Endodermal cell (in vitro differentiated cells): ENCODE measurements around the gene PPP2R5C. TPM values are rescaled to one million over a fixed set of nuclear protein-coding genes. Genes with fewer than 3 reads are reported as not detected.

ENCODE experiments used
- DNase-seq: peaks from one replicate; pipeline ENCODE4 v3.0.0-alpha.2; 2017
- H3K27ac ChIP-seq: 2 replicates; pipeline ENCODE4 v1.5.1; 2013; ENCODE audit warnings: mild to moderate bottlenecking, low read depth, low read length, moderate library complexity
- H3K27me3 ChIP-seq: 2 replicates; pipeline ENCODE4 v1.6.1; 2013; ENCODE audit warnings: mild to moderate bottlenecking, low read length, moderate library complexity; ENCODE audit not compliant: insufficient read depth, control insufficient read depth, poor library complexity, severe bottlenecking
- H3K36me3 ChIP-seq: 2 replicates; pipeline ENCODE4 v1.7.0; 2013; ENCODE audit warnings: mild to moderate bottlenecking, low read length, moderate library complexity; ENCODE audit not compliant: control insufficient read depth, insufficient read depth
- H3K4me1 ChIP-seq: one replicate; pipeline ENCODE4 v1.7.0; 2013; ENCODE audit warnings: low read length; ENCODE audit not compliant: control insufficient read depth, insufficient read depth
- H3K4me3 ChIP-seq: 2 replicates; pipeline ENCODE4 v1.5.1; 2013; ENCODE audit warnings: mild to moderate bottlenecking, low read length, moderate library complexity
- H3K9ac ChIP-seq: 2 replicates; pipeline ENCODE4 v1.6.1; 2013; ENCODE audit warnings: mild to moderate bottlenecking, low read length, moderate library complexity; ENCODE audit not compliant: poor library complexity, severe bottlenecking; ENCODE audit errors: extremely low read depth
- H3K9me3 ChIP-seq: 2 replicates; pipeline ENCODE4 v1.6.1; 2013; ENCODE audit warnings: mild to moderate bottlenecking, low read length, moderate library complexity; ENCODE audit not compliant: control insufficient read depth
- H3K27ac Mint-ChIP-seq: 2 replicates; pipeline ENCODE4 v1.8.0; 2020; ENCODE audit warnings: mixed read lengths
- H3K27me3 Mint-ChIP-seq: 2 replicates; pipeline ENCODE4 v1.8.0; 2021; ENCODE audit warnings: mild to moderate bottlenecking, mixed read lengths; ENCODE audit not compliant: insufficient read depth
- H3K36me3 Mint-ChIP-seq: 2 replicates; pipeline ENCODE4 v1.8.0; 2020; ENCODE audit warnings: low read depth, mixed read lengths
- H3K4me1 Mint-ChIP-seq: 2 replicates; pipeline ENCODE4 v1.8.0; 2020; ENCODE audit warnings: mixed read lengths
- H3K4me3 Mint-ChIP-seq: 2 replicates; pipeline ENCODE4 v1.8.0; 2020; ENCODE audit warnings: mild to moderate bottlenecking, moderate library complexity, mixed read lengths
- H3K9me3 Mint-ChIP-seq: 2 replicates; pipeline ENCODE4 v1.8.0; 2020; ENCODE audit warnings: mild to moderate bottlenecking, mixed read lengths
- WGBS, 2 experiments: methylation state at CpG; one replicate each; pipeline versions ENCODE4 v1.1.5 to v1.1.7; 2013; ENCODE audit warnings: missing lambda C conversion rate in 2 of 2, mixed read lengths in 1 of 2; ENCODE audit not compliant: insufficient coverage in 1 of 2, insufficient read length in 1 of 2; 5-methylcytosine and 5-hydroxymethylcytosine counted together
- total RNA-seq, 2 donors: library from RNA; stranded (reverse); fragmentation: NEBNext Ultra II Directional in 1 of 2; extraction: Animal tissue kit (Norgen Biotek cat#: 25700) in 1 of 2; gene quantifications; 2 replicates in 1 of 2; 3 replicates in 1 of 2; pipeline ENCODE4 v1.2.1, GENCODE V29; 2021
- TF ChIP-seq, protein P1 (sequence below): fragments of 200-600 bp; sonication (generic); conservative IDR thresholded peaks from 2 replicates; pipeline ENCODE4 v1.5.0; 2021; ENCODE audit warnings: antibody characterized with exemption, mild to moderate bottlenecking

Gene PPP2R5C
- total RNA-seq, 2 donors from 2014 or later: 116 to 117 TPM

GRCh38 chr14:101893759-101894158, 132.2 kb downstream of the PPP2R5C start:
- peaks cover 57% of the 10 kb centered on the region for H3K36me3 Mint-ChIP-seq

DNA sequence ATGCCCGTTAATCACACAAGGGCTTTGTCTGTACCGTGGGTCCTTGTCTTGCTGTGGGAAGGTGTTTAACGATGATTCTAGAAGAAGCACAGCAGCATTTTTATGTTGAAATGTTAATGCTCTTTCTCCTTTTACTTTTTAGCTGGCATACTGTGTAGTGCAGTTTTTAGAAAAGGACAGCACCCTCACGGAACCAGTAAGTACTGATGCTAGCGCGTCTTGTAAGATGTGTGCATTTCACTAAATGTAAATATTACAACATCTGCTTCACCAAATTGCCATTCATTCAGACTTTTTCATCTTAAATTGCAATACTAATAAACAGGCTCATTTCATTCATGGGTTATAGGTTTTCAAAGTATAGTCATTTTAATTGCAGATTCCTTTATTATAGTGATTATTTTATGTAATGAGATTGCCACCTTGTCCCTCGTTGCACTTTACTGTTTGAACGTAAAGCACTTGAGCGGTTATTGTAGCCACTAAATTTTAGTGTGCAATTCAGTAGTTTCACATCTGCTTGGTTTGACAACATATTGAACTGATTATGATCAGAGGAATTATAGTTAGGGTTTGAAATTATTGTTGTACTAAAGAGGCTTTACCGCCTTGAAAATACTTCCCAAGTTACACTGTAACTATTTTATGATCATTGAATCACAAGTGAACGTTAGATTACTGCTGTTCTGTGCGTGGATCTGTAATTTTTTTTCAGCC, 133.0 kb downstream of the PPP2R5C start:
- H3K27me3 Mint-ChIP-seq: no peaks in the 10 kb centered on the region
- H3K4me1 ChIP-seq: no peaks in the 10 kb centered on the region
- no peak overlapping the region for H3K27ac ChIP-seq
- no peak overlapping the region for H3K9ac ChIP-seq
- 88 to 90% methylated on average over 8 to 12 of the region's 12 CpGs for WGBS, 2 experiments
- no peaks in the 10 kb centered on the region for H3K9me3 Mint-ChIP-seq
- H3K27me3 ChIP-seq: no peaks in the 10 kb centered on the region
- no peaks in the 10 kb centered on the region for H3K9me3 ChIP-seq
- DNase-seq: peak; percentile 1
- H3K4me3 Mint-ChIP-seq: no peak overlapping the region
- TF ChIP-seq, protein P1, sequence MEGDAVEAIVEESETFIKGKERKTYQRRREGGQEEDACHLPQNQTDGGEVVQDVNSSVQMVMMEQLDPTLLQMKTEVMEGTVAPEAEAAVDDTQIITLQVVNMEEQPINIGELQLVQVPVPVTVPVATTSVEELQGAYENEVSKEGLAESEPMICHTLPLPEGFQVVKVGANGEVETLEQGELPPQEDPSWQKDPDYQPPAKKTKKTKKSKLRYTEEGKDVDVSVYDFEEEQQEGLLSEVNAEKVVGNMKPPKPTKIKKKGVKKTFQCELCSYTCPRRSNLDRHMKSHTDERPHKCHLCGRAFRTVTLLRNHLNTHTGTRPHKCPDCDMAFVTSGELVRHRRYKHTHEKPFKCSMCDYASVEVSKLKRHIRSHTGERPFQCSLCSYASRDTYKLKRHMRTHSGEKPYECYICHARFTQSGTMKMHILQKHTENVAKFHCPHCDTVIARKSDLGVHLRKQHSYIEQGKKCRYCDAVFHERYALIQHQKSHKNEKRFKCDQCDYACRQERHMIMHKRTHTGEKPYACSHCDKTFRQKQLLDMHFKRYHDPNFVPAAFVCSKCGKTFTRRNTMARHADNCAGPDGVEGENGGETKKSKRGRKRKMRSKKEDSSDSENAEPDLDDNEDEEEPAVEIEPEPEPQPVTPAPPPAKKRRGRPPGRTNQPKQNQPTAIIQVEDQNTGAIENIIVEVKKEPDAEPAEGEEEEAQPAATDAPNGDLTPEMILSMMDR: no peak
- H3K36me3 ChIP-seq: peaks cover 67% of the 10 kb centered on the region
- H3K27ac Mint-ChIP-seq: no peak overlapping the region
- no peaks in the 10 kb centered on the region for H3K4me1 Mint-ChIP-seq
- no peak overlapping the region for H3K4me3 ChIP-seq
- peaks cover 59% of the 10 kb centered on the region for H3K36me3 Mint-ChIP-seq

More at GRCh38 chr14:101893759-101894158, 132.2 kb downstream of the PPP2R5C start:
- no peaks in the 10 kb centered on the region for H3K27me3 ChIP-seq
- Mint-ChIP-seq H3K4me1 (no peaks in the 10 kb centered on the region), H3K4me3 (no peak overlapping the region), H3K27ac (peak overlapping the region; percentile 74), H3K27me3 (no peaks in the 10 kb centered on the region), H3K9me3 (no peaks in the 10 kb centered on the region)
- H3K4me1 ChIP-seq: no peaks in the 10 kb centered on the region
- H3K4me3 ChIP-seq: no peak overlapping the region
- H3K27ac ChIP-seq: no peak overlapping the region
- peaks cover 59% of the 10 kb centered on the region for H3K36me3 ChIP-seq
- peak; percentile 29 for DNase-seq
- no peaks in the 10 kb centered on the region for H3K9me3 ChIP-seq
- no peak overlapping the region for H3K9ac ChIP-seq
- WGBS, 2 experiments: 83 to 96% methylated on average over 1 to 3 of the region's 3 CpGs
- TF ChIP-seq, protein P1: no peak

DNA sequence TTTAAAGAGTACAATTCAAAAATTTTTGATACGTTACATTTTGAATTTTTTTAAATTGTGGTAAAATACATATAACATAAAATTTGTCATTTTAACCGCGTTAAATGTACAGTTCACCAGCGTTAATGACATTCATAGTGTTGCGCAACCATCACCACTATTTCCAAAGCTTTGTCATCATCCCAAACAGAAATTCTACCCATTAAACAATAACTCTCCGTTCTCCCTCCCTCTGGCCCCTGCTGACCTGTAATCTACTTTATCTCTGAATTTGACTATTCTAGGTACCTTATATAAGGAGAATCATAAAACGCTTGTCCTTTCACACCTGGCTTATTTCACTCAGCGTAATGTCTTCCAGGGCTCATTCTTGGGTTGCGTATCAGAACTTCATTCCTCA, 133.7 kb downstream of the PPP2R5C start:
- H3K9ac ChIP-seq: no peak overlapping the region
- peak; percentile 1 for DNase-seq
- no peak overlapping the region for H3K27ac ChIP-seq
- no peaks in the 10 kb centered on the region for H3K9me3 ChIP-seq
- no peak overlapping the region for H3K4me3 ChIP-seq
- Mint-ChIP-seq H3K4me3 (no peak overlapping the region), H3K27me3 (no peaks in the 10 kb centered on the region), H3K27ac (no peak overlapping the region), H3K36me3 (peaks cover 64% of the 10 kb centered on the region), H3K4me1 (no peaks in the 10 kb centered on the region), H3K9me3 (no peaks in the 10 kb centered on the region)
- no peaks in the 10 kb centered on the region for H3K4me1 ChIP-seq
- peaks cover 69% of the 10 kb centered on the region for H3K36me3 ChIP-seq
- 86 to 87% methylated on average over 7 to 8 of the region's 9 CpGs for WGBS, 2 experiments
- no peaks in the 10 kb centered on the region for H3K27me3 ChIP-seq
- TF ChIP-seq, protein P1: no peak
